Tibial artery (tissue), 4 donors: ENCODE measurements around the gene PGLYRP2.
A peak's percentile ranks its signal among the peaks of the same experiment; 100 is the strongest.

Experiments
- DNase-seq, 2 donors: peaks; one replicate each; pipeline ENCODE4 v3.0.0-alpha.2; 2019
- H3K27ac ChIP-seq, 2 donors: fragments of 200-600 bp; sonication (generic) in 1 of 2; 1 replicate in 1 of 2; 2 replicates in 1 of 2; pipeline ENCODE4 v1.5.1; 2018 to 2019; ENCODE audit warnings: mild to moderate bottlenecking in 1 of 2
- H3K27me3 ChIP-seq, 2 donors: fragments of 200-600 bp; sonication (generic) in 1 of 2; one replicate each; pipeline versions ENCODE4 v1.5.1 to v1.6.0; 2016 to 2019
- H3K36me3 ChIP-seq, 3 donors: fragments of 200-600 bp; sonication (generic) in 2 of 3; one replicate each; pipeline ENCODE4 v1.5.1; 2016 to 2019; ENCODE audit warnings: mild to moderate bottlenecking in 2 of 3
- H3K4me1 ChIP-seq, 4 donors: fragments of 200-600 bp; sonication (generic) in 2 of 4; 1 replicate in 3 of 4; 2 replicates in 1 of 4; pipeline ENCODE4 v1.5.1; 2016 to 2019
- H3K4me3 ChIP-seq, 2 donors: fragments of 200-600 bp; sonication (generic) in 1 of 2; 1 replicate in 1 of 2; 2 replicates in 1 of 2; pipeline ENCODE4 v1.5.1; 2018 to 2019; ENCODE audit warnings: mild to moderate bottlenecking in 2 of 2
- H3K9me3 ChIP-seq, 3 donors: fragments of 200-600 bp; sonication (generic) in 1 of 3; one replicate each; pipeline ENCODE4 v1.5.1; 2016 to 2019
- CTCF ChIP-seq, 2 experiments: fragments of 200-600 bp in 1 of 2; fragments of 450-650 bp in 1 of 2; IDR thresholded peaks; one replicate each; pipeline ENCODE4 v1.5.1; 2017 to 2019; ENCODE audit warnings: antibody characterized with exemption in 2 of 2, mild to moderate bottlenecking in 1 of 2, moderate library complexity in 1 of 2
- intact Hi-C: fragments of 100-400 bp; cut with DNase I; formaldehyde crosslinking; loops from one replicate; pipeline ENCODE4 v1.15.0; 2023; ENCODE audit warnings: low total_unique reads

The PGLYRP2 gene

GRCh38 chr19:15424692-15425272 lies 54.5 kb downstream of the PGLYRP2 start:
- H3K4me3 ChIP-seq = no peak overlapping the region
- no peak overlapping the region for H3K27ac ChIP-seq
- H3K9me3 ChIP-seq = no peaks in the 10 kb centered on the region
- no peak for DNase-seq
- peaks cover 0 to 19% (median 4%) of the 10 kb centered on the region in 4 donors for H3K4me1 ChIP-seq
- TF ChIP-seq CTCF (IDR thresholded peaks at IDR 0.05) = no peak
- peaks cover 46 to 76% (median 62%) of the 10 kb centered on the region in 3 donors for H3K36me3 ChIP-seq
- intact Hi-C loops = no loop called here
- no peaks in the 10 kb centered on the region for H3K27me3 ChIP-seq

DNA sequence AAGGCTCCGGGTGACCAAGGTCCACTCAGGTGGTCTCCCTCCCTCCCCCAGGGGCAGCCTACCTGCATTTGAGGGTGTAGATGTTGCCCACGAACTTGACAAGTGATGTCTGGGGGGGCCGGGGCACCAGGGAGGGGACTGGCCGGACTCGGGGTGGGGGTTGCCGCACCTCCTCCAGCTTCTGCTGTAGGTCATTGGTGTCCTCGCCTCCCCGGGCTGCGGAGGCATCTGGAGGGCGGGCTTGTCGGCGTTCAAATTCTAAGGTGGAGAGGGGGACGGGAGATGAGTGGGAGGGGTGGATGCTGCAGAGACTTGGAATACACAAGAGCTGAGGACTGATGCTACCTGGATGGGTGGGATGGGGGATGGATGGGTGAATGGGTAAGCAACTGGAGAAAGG lies 55.2 kb downstream of the PGLYRP2 start:
- H3K36me3 ChIP-seq = peaks cover 46 to 69% (median 62%) of the 10 kb centered on the region in 3 donors
- intact Hi-C loops = no loop called here

GRCh38 chr19:15423130-15423529 lies 56.2 kb downstream of the PGLYRP2 start:
- Histone ChIP-seq H3K36me3 (peaks cover 46 to 60% (median 57%) of the 10 kb centered on the region in 3 donors), H3K4me3 (no peak overlapping the region), H3K27ac (no peak overlapping the region), H3K27me3 (no peaks in the 10 kb centered on the region), H3K9me3 (no peaks in the 10 kb centered on the region), H3K4me1 (peaks cover 0 to 12% (median 7%) of the 10 kb centered on the region in 4 donors)
- intact Hi-C loops = no loop called here
- no peak for DNase-seq
- no peak for TF ChIP-seq CTCF (IDR thresholded peaks at IDR 0.05)

More for the DNA sequence above, 55.2 kb downstream of the PGLYRP2 start:
- no peak for TF ChIP-seq CTCF (IDR thresholded peaks at IDR 0.05)
- Histone ChIP-seq H3K4me3 (no peak overlapping the region), H3K9me3 (no peaks in the 10 kb centered on the region), H3K4me1 (peaks cover 0 to 19% (median 7%) of the 10 kb centered on the region in 4 donors), H3K27me3 (no peaks in the 10 kb centered on the region), H3K27ac (no peak overlapping the region)
- no peak for DNase-seq

DNA sequence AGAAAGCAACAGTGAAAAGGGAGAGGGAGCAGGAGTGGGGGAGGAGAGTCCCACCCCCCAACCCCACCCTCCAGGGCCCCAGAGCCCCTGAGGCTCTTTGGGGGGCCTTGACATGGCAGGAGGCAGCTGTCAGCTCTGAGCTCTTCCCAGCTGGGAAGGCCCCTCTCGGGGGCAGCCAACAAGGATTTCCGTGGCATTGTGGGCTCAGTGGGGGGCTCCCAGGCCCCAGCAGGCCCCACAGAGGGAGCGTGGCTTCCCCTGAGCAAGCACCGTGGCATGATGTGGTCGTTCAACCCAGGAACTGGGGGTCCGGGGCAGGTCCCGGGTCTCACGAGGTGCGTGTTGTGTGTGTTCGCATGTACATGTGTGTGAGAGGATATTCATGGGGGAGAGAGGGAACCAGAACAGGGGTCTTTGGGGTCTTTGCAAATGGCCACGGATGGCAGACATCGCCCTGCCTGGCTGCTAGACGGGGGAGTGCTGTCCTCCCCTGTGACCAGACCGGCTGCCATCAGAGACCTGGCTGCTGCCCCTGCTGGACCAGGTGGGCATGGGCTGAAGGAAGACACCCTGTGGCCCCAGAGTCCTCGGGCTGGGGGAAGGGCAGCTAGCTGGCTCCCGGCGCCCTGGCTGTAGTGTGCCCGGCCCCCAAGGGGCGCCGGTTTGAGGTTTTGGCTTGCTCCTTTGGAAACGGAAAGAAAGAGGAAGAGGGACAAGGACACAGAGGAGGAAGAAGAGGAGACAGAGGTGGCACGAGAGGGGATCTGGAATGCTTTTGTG lies 56.8 kb downstream of the PGLYRP2 start:
- Histone ChIP-seq H3K9me3 (no peaks in the 10 kb centered on the region), H3K27me3 (no peaks in the 10 kb centered on the region), H3K36me3 (peaks cover 46 to 53% (median 50%) of the 10 kb centered on the region in 3 donors), H3K4me3 (no peak overlapping the region), H3K4me1 (peaks cover 0 to 17% (median 10%) of the 10 kb centered on the region in 4 donors), H3K27ac (no peak overlapping the region)
- TF ChIP-seq CTCF (IDR thresholded peaks at IDR 0.05) = no peak
- no peak for DNase-seq
- intact Hi-C loops = no loop called here

DNA sequence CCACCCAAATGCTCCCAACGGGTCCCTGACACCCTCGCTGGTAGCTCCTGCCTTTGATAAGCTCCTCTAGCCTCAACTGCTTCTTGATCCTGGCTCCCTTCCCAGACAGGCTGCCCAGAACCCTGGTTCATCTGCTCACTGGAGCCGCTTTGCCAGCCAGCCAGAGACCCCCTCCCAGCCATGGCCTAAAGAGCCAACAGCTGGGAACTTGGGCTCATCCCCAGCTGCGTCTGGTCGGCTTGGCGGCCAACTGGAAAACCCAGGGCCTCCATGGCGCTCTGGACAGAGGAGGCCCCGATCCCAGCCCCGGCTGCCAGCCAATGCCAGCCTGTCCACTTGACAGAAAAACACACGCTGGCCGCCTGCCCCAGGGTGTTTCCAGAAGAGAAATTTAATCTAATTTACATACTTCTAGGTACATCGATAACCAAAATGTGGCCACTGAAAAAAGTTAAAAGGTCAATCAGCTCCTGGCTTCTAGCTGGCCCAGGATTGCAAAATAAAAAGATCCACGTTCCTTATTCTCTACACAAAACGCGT lies 57.5 kb downstream of the PGLYRP2 start:
- no peaks in the 10 kb centered on the region for H3K9me3 ChIP-seq
- no peak overlapping the region for H3K4me3 ChIP-seq
- peaks cover 0 to 24% (median 17%) of the 10 kb centered on the region in 4 donors for H3K4me1 ChIP-seq
- no peaks in the 10 kb centered on the region for H3K27me3 ChIP-seq
- H3K36me3 ChIP-seq = peaks cover 40 to 46% (median 43%) of the 10 kb centered on the region in 3 donors
- no peak for DNase-seq
- intact Hi-C loops = no loop called here
- TF ChIP-seq CTCF (IDR thresholded peaks at IDR 0.05) = no peak
- H3K27ac ChIP-seq = peak overlapping the region in 1 of 2 donors; percentile 26
